ENCODE results near the gene PRPF19.

PRPF19 gene

DNA sequence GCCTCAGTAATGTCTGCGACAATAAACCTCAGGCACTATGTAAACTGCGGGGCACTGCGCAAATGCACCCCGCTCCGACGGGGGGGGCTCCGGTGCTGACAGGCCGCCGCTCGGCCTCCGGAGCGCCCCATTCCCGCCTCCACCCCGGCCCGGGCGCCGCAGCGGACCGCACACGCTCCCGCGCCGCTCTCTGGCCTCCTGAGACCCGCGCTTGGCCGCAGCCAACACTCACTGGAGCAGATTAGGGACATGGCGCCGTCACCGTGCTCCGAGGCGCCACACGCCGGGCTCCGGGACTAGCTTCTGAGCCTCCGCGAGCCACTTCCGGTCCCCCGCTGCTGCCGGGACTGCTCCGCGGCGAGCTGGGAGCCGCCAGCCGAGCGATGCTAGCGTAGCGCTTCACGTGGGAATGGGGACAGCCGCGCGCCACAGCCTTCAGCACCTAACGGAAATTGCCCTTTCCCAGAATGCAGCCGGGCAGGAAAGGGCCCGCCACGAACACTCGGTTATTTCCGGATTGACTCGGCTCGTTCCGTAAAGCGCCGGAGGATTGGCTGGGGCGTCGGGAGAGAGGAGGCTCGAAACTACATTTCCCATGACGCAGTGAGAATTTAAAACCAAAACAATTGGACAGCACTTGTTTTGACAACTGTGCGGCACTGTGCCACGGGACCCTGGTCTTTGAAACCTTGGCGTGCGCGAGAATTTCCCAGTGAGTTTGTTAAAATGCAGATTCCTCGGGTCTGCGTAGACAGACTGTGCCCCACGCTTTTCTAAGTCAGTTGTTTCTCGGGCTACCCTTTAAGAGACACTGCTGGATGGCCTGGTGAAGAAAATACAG lies at the start of gene PRPF19:
TSS of gene PRPF19 (minus strand) at position 454 of the 841 bp plus-strand sequence. CDS start at position 251, 203 bp downstream.
- peak; percentile 74 for DNase-seq

DNA sequence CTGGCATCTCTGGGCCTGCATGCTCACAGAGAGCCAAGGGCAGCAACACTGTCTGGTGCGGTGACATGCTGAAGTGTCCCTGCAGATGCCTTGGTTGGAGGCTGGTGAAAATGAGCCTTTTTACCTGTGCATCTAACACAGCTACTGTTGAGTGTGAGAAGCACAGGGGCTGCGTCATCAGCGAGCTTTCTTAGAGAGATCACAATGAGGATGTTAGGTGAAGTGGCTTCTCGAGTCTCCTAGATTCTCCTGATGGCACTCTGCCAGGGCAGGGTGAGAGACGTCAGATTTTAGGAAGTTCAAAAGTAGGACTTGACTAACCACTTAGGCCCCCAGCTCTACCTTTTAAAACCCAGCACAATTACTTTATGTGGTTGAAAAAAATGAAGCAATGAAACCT lies 49.2 kb upstream of the PRPF19 start:
- DNase-seq, result no peak

DNA sequence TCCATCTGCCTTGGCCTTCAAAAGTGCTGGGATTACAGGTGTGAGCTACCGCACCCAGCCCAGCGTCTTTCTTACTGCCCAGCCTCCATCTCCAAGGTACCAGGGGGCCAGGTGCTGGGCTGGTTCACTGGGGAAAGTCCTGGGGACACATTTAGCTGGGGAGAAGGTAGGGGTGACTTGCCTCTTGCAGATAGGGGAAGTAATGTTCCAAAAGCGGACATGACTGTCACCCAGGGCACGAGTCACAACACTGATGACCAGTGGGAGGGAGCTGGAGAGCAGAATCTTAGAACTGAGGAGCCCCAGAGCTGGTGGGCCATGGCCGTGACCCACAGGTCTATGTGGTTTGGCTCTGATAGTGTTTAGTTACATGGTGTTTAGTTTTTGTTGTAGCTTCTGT lies 48.0 kb upstream of the PRPF19 start:
- DNase-seq, result no peak

DNA sequence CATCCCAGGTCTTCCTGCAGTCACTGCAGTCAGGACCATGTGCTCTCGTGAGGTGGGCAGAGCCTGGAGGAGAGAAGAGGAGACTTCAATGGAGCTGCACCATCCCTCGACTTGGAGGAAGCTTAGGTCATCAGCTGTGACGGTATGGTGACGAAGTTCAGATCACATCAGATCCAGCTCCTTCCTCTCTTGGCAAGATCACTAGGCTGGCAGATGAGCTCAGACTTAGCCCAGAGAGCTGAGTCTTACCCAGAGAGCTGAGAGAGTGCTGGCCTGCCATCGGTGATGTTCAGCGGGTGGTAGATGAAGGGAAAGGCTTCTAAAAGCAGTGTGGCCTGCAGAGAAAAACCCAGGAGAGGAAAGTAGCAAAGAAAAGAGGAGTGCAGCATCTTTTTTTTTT lies 47.4 kb upstream of the PRPF19 start:
- DNase-seq, result no peak

DNA sequence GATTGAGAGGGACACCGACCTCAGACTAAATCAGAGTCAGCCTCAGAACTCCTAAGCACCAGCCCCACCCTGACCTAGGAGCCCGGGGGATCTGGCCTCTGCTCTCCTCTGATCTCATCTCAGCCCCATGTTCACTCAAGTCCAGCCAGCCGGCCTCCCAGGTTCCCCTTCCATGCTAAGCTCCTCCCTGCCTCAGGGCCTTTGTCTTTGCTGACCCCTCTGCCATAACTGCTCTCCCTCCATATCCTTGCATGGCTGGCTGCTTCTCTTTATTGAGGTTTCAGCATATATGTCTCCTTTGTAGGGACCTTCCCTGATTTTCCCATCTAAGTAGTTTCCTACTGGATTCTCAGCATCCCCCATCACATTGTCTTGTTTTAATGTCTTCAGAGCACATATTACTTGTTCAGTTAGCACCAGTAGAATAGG lies 46.4 kb upstream of the PRPF19 start:
- DNase-seq, result no peak

DNA sequence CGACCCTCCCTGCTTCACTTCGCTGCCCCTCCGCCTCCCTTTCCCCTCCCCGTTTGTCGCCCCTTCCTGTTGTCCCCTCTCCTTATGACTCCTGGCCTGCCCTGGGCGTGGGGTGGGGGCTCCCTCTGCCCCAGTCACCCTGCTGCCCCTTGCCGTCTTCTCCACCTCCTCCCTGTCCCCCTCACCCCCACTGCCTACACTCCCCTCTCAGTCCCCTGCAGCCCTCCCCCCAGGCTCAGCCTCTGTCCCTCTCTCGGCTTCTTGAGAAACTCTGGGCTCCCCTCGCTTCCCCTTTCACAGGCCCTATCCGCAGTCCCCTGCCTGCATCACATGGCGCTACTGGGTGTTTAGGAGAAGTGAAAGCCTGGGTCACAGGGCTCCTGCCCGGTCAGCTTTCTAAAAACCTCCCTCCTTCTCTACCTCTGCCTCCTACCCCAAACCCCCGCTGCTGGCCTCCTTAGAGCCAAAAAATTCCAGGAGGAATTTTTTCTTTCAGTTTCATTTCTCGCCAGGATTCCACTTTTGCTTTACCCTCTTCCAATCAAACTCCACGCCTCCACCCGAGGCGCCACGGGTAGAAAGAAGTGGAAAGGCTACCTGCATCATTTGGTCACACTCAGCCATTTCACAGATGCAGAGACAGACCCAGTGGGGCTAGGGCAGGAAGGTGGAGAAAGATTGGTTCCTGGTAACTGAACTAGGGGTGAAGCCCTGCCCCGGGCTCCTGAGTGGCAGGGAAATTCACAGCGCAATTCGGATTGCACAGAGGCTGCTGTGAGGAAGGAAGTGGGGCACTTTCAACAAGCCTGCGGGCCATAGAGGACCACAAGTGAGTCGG lies 45.7 kb upstream of the PRPF19 start, which contains the start of gene SLC15A3:
TSS of gene SLC15A3 (minus strand) at position 273 of the 838 bp plus-strand sequence. CDS start 625 bp downstream, outside the sequence.
- DNase-seq, result no peak

DNA sequence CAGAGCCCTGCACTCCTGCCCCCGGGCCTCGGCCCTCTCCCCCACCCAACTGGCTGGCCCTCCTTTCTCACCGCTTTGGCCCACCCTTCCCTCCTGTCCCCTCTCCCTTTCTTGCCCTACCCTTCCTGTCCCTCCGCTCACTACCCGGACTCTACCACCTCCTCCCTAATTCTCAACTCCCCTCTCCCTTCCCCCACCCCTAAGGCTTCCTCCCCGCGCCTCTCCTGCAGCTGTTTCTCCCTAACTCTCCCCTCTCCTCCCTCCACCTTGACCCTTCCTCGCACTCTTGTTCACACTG lies 45.2 kb upstream of the PRPF19 start:
- no peak for DNase-seq

DNA sequence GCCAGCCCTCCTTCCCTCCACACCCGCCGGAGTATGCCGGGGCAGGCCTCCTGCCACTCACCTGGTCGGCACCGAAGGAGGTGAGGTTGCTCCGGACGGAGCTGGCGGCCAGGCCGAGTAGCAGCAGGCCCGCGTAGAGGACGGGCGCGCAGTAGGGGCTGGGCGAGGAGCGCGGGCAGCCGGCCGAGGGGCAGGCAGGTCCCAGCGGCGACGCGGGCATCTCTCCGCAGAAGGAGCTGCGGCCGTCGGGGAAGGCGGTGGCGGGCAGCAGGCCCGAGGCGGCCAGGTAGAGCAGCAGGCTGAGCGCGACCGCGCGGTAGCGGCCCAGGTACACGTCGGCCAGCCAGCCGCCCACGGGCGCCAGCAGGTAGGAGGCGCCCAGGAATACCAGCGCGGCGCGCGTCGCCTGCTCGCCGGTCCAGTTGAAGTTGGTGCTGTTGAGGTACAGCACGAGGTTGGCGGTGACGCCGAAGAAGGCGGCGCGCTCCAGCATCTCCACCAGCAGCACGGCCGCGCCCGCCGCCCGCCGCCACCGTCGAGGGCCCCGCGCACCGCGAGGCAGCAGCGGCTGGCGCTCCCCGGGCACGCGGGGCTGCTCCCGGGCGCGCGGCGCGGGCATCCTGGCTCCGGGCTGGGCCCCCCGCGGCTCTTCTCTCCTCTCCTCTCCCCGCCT lies 44.7 kb upstream of the PRPF19 start:
- no peak for DNase-seq

DNA sequence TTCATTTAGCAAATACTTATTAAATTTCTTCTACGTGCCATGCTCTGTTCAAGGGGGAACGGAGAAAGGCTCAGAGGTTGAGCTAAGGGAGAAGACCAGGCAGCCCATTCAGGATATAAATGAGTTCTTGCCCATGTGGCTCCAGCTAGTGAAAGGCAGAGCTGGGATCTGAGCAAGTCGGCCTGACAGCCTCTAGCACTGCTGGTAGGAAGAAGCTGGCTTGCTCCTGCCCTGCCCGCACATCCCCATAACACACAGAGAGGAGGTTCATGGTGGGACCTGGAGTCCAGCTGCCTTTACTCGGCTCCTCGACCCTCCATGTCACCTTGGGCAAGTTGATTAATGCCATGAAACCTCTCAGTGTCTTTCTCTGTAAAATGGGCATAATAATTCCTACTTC lies 43.6 kb upstream of the PRPF19 start:
- no peak for DNase-seq

DNA sequence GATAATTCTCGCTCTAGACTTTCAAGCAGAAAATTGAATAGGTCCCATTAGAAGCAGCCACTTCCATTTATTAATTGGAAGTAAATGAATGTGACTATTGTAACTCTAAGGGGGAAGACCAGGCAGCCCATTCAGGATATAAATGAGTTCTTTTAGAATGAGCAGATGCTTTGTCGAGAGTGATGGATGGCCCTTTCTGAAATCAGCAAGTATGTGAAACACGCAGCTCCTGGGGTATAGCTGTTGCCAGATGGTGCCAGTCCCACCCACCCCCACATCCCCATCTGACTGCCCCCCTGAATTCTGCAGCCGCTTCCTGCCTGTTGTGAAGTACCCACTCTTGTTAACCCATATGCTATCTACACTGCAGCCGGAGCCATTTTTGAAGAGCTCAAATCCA lies 41.9 kb upstream of the PRPF19 start:
- DNase-seq, result no peak

DNA sequence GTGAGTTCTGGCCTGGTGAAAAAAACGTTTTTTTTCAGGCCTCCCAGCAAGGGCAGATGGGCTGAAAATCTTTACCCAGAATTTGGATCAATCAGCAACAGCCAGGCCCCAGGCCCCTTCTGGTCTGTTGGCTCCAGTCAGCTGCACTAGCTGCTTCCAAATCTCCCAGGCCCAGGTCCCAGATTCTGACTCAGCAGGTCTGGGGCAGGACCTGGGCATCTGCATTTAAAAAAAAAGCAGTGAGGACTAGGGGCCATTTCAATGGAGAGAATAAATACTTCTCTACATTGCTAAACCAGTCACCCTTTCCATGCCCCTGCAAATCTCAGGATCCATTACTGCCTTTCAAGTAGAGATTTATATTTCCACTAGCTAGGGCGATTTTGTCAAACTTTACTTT lies 41.3 kb upstream of the PRPF19 start:
- DNase-seq, result no peak

DNA sequence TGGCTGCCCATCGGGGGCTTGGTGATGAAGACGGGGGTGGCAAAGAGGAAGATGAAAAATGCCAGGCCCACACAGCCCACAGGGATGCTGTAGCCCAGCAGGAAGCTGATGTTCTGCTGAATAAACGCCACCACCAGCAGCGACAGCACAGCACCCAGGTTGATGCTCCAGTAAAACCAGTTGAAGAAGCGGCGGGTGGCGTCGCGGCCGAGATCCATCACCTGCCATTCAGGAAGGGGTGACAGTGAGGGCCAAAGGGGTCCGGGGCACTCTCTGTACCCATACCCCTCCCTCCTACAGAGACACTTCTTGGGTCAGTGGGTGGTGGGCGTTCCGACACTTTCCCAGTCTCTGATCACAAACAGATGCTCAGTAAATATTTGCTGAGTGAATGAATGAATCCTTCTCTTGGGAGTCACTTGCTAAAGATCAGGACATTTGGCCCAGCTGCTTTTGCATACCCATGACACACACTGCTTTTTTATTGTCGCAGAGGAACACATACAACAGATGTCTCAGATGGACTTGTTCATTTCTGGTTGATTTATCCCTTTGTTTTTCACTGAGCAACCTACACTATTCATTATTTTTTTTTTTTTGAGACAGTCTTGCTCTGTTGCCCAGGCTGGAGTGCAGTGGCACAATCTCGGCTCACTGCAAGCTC lies 40.3 kb upstream of the PRPF19 start:
- no peak for DNase-seq

DNA sequence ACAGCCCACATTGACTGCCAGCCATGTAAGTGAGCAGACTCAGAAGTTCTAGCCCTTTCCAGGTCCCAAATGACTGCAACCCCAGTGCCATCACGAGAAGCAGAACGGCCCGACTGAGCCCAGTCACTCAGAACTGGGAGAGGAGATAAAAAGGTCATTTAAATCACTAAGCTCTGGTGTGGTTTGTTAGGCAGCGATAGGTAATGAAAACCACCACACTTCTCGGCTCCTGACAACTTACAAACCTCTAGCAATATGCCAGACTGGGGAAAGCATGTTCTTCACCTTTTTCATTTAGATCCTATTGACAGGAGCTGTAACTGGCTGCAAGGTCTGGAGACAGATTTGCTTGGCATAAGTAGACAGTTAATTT lies 38.9 kb upstream of the PRPF19 start:
- no peak for DNase-seq

DNA sequence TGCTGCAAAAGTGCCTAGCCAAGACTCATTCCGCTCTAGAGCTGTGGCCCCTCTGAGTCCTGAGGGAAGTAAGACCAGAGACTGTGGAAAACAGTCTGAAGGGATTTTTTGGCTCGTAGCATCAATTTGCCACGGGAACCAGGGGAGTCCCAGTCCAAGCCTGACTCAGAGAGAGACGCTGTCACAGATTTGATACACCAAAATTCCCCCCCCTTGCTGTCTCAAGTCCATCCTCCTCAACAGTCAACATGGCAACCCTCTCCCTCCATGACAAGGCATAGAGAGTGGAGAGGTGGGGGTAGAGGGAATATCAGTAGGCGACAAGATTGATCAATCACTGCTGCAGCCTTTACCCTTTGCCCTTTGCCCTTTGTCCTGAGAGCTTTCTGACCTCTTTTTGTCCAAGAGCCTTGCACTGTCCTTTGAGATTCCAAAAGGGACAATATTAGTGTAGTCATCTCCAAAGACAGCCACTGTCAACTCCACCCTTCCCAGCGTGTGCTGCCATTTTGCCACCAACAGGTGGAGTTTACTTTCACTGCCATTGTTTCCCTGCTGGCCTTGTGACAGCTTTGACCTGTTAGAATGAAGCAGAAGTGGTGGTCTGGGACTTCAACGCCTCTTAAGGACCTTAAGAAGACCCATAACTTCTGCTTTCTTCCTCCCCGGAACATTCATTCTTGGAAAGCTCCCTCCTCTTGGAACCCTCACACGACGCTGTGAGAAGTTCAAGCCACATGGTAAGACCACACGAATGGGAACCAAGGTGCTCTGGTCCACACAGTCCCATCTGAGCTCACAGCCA lies 38.3 kb upstream of the PRPF19 start:
- no peak for DNase-seq

DNA sequence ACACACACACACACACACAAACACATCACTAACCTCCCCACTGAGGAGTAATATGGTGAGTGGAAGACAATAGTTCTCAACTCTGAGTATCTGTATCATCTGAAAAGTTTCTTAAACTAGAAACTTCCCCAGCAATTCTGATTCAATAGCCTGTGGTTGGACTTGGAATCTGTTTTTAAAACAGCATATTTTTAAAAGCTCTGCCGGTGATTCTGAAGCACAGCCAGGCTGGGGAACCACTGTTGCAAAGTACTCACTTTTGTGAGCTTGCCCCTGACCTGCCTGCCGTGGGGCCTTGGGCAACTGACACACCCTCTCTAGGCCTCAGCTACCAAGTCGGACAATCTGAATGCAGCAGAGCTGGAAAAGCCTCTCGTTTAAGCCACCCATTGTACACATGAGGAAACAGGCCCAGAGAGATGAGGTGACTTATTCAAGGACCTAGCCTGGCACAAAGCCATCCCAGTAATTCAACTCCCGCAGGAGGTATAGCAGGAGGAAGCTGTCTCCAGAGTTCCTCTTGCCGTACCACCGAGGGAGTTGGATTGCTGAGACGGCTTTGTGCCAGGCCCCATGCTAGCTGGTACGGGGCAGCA lies 36.7 kb upstream of the PRPF19 start:
- peak; percentile 54 for DNase-seq

DNA sequence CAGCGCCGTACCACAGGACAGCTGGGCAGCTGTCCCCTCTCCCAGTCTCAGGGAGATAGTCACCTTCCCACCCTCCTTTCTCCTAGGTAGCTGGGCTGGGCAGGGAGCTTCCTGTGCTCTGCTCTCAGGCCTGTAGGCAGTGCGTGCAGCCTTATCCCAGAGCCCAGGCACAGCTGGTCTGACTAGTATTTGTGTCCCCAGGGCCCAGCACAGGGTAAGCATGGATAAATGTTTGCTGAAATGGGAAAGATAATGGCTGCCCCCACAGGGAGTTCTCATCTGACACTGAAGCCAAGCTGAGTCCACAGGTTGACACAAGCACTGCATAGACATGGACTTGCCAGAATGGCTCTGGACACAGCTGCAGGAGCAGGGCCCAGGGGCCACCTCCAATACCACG lies 35.8 kb upstream of the PRPF19 start:
- DNase-seq, result no peak

DNA sequence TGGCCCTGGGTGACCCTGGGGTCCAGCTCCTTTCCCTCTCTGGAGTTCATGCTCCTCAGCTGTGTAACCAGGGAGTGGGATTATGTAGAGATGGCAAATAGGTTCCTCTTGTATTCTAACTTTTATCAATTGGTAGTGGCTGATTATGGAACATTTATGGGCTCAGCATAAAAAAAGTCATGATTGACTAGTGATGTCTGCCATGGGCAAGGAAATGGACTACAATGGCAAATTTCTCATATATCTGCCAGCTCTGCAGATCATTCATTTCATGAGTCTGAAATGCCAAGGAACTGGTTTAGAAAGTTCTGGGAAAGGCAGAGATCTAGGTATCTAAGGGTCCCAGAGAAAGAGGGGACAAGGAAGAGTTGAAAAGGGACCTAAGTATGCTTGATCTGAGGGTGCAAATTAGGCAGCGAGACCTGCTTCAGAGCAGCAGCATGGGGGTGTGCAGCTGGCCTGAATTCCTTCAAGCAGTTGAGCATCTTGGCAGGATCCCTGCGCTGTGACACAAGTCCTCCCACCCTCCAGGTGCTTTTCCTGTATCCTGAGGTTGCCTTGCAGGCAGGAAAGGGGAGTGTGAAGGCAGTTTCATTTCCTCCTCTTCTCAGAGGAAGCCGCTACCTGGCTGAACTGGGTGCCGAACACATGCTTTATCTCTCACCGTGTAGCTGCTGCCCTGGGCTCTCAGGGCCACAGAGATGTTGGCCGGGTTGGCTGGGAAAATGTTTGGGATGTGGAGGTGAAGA lies 35.2 kb upstream of the PRPF19 start:
- no peak for DNase-seq

DNA sequence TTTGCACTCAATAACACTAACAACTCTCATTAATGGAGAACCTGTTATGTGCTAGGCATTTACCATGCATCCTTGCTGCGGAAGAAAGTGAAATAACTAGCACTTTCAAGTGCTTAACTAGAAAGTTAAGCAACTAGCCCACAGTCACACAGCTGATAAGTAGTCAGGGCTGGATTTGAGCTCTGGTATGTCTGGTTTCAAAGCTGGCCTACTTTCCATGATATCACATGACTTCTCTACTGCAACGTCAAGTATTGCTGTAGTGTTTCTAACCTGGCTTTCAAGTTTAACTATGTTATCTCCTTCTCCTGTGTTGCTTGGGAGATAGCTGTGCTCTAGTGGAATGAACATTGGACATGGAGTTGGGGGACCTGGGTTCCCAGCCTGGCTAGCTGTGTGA lies 33.5 kb upstream of the PRPF19 start:
- DNase-seq, result no peak

DNA sequence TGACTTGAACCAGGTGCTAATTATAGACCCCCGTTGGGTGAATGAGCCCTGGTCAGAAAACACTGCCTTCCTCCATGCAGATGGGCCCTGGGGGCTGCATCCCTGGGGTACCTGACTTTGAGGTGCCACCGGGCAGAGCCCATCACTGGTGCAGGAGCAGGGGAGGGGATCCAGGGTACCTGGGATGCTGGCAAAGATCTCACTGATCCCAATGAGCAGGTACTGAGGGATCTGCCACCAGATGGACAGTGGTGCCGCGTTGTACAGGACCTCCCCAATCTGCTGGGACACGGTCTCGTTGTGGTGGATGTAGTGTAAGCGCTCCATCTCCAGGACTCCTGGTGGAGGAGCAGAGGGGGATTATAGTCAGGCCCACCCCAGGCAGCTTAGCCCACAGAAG lies 32.9 kb upstream of the PRPF19 start:
- no peak for DNase-seq

DNA sequence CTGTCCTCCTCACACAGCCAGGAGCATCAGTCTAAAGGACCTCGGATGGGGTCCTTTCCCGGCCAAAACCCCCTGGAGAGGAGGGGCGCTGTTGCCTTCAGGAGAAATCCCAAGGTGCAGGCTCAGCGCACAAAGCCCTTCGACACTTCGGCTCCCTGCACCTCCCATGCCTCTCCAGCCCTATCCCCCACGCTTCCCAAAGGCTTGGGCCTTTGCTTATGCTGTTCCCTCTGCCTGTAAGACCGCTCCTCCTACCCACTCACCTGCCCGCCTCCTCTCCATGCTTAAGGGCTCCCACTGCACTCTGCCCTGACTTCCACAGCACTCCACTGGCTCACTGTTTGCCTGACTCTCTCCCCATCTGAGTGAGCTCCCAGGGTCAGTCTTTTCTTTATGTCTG lies 32.1 kb upstream of the PRPF19 start:
- DNase-seq, result no peak

DNA sequence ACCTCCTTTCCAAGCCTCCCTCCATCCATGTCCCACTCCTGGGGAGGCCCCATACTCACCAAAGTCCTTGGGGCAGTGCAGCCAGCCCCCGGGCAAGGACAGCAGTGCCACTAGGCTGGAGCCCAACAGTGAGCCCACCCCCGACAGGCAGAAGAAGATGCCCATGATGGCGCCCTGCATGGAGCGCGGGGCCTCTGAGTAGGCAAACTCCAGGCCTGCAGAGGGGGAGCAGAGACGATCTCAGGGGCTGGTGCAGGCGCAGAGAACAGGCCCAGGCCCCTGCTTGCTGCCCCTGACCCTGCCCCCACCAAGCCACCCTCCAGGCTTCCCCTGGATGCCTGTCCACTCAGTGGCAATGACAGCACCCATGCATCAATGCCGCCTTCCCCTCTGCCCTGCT lies 31.4 kb upstream of the PRPF19 start:
- no peak for DNase-seq

Data from SHP77 treated with DMSO at 0.1 percent for 48 hours (cell line).